Measurements from ENCODE around the gene TPGS2.
A peak's percentile ranks its signal among the peaks of the same experiment; 100 is the strongest.
"Not testable (repeated sequence)": the region's sequence is repeated elsewhere in the genome, so short reads cannot be mapped to it uniquely, and the experiment has no call there.

TPGS2 gene

DNA sequence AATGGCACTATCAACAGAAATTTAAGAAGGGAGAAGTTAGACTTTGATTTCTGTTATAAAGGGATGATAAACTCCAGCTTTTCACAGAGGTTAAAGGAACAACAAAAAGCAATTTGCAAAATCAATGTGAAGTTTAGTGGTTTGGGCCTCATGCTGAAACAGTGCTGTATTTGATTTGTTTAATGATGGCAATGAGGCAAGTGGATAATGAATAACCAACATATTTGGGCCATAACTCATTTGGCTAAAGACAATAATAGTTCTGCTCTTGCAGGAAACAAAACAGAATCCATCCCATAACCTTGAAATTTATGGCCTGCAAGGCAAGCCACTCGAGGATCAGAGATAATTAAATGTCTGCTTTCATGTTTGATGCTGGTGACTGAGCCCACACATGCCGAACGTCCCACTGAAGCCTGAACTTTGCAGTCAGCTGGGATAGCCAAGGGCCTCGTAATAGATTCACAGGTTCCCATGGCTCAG lies 56.5 kb downstream of the TPGS2 start:
- DNase-seq (ENCODE audit: low read depth): no peak

DNA sequence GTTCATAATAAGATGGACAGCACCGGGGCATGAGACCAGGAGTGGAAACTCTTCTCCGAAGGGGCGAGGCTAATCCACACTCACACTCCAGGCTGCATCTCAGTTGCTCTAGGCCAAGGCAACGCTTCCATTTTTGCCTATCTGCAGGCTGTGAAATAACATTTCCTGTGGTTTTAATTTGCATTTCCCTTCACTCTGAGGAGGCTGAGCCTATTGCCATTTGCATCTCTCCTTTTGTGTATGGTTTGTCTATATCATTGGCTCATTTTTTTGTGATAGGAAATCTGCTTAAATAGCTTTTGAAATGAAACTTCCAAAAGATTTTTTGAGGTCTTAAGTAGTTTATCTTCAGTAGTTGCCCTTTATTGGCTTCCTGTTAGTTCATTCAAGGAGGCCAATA lies 57.6 kb downstream of the TPGS2 start:
- no peak for DNase-seq (ENCODE audit: low read depth)

DNA sequence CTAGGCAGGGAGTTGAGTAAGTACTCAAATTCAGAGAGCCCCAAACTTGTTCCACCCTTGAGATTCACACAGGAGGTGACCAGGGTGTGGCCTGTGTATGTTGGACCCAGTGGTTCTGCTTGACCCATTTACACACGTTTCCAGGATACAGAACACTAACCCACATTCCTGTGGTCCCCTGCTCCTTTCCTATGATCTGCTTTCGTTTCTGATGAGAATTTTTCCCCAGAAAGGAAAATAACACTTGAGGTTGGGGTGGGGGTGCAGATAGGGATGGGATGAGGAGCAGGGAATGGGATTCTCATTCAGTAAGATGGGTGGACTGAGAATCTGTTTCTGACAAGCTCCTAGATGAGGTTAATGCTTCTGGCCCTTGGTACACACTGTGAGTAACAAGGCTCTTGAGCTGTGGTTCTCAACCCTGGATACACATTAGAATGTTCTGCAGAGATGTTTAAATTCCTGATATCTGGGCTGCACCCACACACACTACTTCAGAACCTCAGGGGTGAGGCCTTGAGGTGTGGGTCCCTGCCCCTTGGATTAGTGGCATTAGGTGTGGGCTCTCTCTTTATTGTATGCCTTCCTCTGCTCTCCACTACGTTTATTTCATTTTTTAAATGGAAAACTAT lies 58.4 kb downstream of the TPGS2 start:
- DNase-seq (ENCODE audit: low read depth): no peak

DNA sequence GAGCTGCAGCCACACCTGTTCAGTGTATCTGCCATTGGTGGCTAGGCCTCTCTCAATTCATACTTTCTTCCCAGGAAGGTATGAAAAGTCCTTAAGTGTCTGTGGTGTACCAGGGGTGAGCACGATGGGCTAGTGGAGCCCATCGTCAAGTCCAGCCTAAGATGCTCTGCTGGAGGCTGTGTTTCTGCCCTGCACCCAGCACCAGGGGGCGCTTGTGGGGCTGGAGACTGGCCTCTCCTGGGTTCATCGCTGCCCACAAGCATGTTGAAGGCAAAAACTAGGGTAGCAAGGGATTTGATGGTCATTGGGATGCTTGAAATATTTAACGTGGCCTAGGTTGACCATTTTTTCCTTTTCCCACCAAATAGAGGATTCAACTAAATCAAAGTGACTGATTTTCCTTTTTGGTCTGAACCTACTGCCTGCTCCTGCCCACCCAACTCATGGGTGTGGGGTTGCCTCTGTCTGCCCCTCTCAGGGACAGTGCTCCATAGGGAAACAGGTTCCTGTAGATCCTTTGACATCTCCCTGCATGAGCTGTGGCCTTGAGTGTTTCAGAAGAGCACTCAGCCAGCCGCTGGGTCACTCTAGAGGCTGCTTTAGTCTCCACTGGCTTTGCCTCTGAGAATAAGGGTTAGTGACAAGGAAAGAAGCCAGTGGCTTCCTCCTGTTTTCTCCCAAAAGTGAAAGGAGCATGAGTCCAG lies 59.0 kb downstream of the TPGS2 start:
- no peak for DNase-seq (ENCODE audit: low read depth)

DNA sequence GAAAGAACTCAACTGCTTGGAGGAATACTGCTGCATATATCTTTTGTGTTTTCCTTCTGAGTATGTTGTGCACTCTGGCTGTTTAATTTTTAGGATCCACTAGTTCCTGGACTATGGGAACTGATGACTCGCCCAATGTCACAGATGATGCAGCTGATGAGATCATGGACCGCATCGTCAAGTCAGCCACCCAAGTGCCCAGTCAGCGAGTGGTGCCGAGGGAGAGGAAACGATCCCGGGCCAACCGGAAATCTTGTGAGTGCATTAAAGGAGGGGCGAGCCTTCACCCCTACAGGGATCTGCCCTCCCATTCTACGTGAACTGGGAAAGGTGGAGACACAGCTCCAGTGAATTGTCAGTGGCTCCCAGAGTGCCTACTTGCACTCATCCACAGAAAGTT lies 59.6 kb downstream of the TPGS2 start:
- no peak for DNase-seq (ENCODE audit: low read depth)

DNA sequence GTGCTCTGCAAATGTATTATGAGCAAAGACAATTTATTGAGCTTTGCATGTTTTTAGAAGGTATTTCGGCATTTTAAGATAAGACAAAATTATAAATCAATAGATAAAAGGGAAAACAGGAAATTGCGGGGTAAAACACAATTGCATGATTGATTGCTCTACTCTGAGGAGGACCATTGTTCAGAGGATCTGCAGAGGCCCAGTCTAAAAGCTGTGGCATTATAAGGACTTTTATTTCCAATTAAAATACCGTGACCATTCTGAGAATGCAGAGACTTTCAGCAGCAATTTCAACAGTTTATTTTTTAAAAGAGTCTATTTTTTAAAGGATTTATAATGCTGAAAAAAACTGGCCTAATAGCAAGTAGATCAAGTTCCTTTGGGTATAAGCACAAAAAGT lies 62.0 kb downstream of the TPGS2 start:
- DNase-seq (ENCODE audit: low read depth): no peak

DNA sequence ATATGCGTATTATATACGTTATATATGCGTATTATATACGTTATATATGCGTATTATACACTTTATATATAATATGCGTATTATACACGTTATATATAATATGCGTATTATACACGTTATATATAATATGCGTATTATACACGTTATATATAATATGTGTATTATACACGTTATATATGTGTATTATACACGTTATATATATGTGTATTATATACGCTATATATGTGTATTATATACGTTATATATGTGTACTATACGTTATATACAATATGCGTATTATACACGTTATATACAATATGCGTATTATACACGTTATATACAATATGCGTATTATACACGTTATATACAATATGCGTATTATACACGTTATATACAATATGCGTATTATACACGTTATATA lies 65.8 kb downstream of the TPGS2 start:
- DNase-seq (ENCODE audit: low read depth): not testable (repeated sequence)

DNA sequence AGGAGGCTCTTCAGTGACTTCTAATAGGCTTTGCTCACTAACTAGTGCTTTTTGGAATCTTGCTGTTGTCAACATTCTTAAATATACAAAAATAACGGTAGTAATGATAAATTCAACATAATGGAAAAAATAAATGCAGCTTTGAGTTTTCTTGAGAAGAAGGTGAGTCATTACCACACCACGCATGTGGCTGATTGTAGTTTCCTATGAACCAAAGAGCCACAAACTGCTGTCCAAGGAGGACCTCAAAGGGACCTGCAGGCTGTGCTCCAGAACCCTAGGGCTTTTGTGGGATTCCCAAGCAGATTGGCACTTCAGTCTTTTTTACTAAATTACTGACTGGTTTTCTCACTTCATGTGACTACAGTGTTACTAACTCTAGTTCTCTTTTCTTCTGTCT lies 66.7 kb downstream of the TPGS2 start:
- DNase-seq (ENCODE audit: low read depth): no peak

DNA sequence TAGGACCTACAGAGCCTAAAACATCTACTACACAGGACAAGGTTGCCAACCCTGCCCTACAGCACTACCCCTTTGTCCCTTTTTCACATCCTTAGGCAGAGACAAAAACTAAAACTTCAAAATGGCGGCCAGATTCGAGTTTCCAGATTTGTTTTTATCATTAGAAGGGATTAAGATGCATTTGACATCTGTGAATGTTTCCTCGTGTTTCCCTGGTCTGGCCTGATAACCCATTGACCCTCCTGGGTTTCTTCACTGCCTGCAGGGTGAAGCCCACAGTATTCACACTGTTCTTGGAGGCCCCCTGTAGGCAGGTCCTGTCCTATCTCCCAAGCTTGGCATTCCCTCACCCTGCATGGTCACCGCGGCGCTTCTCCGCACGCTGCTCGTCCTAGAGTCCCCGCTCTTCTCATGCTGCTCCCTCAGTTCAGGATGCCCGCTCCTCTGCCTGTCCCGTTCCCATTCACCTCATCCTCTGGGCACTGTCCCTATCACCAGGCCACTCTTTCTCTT lies 67.6 kb downstream of the TPGS2 start:
- no peak for DNase-seq (ENCODE audit: low read depth)

DNA sequence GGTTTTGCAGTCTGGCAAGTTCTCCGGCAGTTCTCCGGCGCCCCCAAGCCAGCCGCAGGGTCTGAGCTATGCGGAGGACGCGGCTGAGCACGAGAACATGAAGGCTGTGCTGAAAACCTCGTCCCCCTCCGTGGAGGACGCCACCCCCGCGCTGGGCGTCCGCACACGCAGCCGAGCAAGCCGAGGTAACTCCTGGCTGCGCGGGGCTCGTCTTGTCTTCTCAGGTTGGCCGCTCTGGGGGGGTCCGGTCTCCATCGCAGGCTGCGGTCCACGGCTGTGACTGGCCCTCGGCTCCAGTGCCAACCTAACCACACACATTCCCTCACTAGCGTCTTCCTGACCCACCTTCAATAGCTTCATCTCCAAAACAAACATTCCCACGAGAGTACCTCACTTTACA lies 68.2 kb downstream of the TPGS2 start:
- no peak for DNase-seq (ENCODE audit: low read depth)

DNA sequence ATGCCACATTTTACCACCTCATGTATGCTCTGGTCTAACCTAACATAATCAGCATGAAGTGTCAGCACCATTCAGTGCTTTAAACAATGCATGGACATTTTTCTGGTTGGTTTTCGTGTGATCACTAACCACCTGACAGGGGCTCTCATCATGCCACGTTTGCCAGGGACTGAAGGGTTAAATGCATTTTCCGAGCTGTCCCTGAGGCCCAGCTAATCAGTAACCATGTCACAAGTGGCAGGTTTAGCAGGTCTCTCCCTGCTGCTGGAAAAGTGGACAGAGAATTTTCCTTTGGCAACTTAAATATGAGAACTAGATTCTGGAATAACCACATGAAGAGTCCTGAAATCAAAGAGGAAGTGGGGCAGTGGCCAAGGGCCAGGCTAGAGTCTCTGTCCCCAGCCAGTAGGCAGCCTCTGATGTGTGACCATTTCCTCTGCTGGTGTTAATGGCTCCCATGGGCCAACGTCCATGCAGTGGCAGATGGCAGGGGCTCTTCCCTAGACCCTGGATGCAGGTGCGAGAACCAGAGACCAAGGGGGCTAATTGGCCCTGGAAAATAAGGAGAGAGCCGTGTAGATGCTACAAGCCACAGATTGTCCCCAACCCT lies 69.5 kb downstream of the TPGS2 start:
- no peak for DNase-seq (ENCODE audit: low read depth)

DNA sequence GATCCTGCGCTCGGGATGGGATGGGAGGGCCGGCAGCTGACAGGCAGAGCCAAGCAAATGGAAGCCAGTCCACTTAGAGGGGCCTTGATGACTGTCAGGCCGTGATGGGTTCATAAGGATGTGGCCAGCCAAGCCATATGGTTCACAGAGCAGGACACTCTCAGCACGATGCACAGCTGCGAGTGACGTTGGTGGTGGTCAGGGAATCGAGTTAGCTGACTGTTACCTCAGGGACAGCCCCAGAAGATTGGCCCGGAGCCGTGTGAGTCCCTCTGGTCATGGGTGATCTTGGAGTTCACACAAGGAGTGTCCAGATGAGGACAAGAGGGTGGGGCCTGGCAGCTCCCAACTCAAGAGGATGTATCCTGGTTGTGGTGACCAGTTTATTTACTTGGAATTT lies 70.2 kb downstream of the TPGS2 start:
- DNase-seq (ENCODE audit: low read depth): no peak

DNA sequence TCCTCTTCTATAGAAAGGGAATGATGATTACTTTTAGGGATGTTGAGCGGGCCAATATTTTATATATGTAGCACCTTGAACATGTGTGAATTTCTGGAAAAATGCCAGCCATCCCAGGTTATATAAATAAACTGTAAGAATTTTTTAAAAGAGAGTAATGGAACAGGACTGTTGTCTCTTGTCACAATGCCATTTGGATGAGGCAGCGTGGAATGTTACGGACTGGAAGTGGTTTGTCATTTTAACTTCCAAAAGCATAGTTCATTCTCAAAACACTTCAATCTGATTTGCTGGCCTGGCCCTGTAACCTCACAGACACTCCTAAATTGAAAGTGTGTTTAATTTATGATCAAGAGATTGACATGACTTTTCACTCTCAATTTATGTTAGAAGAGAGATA lies 70.8 kb downstream of the TPGS2 start:
- peak; percentile 20 for DNase-seq (ENCODE audit: low read depth)

DNA sequence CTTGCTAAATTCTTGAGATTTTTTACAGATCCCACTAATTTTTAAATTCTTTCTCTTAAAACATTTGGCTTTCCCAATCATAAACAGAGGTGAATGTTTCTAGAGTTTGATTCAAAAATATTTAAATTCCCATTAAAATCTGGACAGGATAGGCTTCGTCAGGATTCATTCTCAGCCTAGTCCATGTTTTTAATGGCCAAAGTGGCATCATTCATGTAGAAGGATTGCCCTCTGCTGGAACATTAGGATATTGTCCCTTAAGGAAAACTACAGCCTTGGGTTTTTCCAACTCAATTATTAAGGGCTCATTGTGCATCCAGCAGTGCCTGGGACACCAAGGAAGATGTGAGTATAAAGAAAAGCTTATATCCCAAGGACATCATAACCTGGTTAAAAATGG lies 71.7 kb downstream of the TPGS2 start:
- peak; percentile 45 for DNase-seq (ENCODE audit: low read depth)

DNA sequence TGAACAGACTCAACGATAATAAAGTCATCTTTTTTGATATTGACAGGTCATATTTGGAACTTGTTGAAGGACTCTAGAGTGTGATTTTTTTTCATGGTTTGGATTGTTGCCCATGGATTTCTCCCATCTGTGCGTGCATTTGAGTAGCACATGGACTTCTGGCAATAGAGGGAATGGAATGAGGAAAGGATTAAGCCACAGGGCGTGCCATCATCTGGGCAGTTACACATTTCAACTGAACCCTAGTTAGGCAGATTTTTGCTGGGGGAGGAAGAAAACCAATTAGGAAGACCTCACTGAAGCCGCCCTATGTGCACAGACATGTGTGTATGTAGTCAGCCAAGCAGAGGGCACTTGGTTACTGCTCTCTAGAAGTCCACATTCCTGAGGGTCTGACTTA lies 72.6 kb downstream of the TPGS2 start:
- peak; percentile 69 for DNase-seq (ENCODE audit: low read depth)

DNA sequence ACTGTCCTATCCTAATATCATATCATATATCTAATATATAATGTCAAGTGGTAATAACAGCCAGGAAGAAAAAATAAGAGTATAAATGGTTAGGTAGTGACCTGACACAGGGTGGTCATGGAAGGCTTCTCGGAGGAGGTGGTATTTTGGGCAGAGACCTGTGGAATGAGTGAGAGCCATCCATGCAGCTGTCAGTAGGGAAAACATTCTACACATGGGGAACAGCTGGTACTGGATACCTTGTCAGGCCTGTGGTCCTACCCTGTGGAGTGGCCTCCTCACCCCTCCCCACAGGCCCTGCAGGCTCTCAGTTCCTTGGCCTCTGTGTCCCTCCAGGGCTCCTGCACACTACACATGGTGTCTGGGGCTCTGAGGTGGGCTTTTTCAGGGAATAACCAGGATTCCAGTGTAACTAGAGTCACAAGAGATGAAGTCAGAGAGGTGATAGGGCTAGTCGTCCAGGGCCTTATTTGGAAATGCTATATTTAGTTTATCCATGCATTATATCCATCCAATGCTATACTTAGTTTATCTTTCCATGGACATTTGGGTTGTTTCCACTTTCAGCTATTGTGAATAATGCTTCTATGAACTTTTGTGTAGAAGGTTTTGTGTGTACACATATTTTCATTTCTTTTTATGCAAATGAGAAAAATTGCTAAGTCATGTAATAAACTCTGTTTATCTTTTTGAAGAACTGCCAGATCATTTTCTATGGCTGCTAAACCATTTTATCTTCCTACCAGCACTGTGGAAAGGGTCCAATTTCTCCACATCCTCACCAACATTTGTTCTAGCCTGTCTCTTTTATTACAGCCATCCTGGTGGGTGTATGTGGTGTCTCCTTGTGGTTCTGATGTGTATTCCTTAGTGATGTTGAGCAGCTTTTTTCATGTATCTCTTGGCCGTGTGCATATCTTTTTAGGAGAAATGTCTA lies 75.6 kb downstream of the TPGS2 start:
- no peak for DNase-seq (ENCODE audit: low read depth)

DNA sequence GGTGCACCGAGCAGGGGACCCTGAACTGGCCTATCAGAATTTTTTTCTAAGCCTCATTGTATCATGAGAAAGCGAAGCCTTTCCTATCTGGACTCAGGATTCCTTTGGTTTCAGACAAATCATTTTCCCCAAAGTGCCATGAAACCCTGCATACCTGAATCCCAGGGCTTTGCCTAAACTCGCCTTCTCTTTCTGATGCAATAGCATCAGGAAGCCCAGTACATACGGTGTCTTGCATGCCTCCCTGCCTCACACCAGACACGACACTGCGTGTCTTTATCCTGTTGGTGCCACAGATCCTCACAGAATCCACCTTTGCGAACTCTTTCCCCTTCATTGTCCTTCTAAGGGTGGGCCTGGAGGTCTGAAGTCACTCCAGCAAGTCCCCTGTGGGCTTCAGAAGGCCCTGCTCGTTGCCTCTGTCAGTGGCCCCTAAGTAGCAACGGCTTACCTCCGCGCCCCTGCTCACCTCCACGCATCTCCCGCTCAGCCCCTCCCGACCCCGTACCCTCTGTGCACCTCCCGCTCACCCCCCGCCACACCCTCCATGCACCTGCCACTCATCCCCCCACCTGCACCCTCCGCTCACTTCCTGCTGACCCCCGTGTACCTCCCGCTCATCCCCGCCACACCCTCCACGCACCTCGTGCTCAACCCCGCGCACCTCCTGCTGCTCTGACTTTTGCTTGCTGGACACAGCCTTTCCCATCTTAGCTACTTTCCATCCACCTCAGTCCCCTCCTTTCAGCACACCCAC lies 83.4 kb downstream of the TPGS2 start:
- no peak for DNase-seq (ENCODE audit: low read depth)

DNA sequence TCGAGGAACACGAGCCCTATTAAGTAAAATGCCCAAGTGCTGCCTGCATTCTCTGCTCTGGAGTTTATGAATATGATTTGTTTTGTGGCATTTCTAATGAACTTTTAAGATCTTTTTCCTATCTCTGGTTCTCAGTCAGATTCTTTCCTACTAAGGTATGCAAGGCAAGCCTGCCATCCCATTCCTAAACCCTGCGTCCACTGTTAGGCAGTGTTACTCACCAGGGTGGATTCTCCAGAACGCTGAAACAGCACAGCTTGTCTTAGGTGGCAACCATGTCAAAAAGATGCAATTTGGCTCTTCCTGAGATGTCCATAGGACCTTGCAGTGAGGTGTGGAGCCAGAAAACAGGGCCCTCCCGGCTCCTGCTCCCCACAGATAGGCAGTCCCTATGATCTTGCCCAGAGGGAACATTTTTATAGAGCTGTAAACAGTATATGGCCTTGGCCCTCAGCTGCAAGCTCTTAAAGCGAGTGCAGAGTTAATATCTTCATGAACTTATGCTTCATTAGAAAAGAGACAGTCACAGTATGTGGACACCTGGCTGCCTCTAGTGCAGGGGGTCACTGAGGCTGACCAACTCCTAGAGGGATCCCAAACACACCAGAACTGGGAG lies 84.4 kb downstream of the TPGS2 start:
- no peak for DNase-seq (ENCODE audit: low read depth)
